HCT116 (cell line): Measurements from ENCODE around the gene JDP2. TPM values are rescaled to one million over a fixed set of nuclear protein-coding genes. Genes with fewer than 3 reads are reported as not detected.

Experiments
- ATAC-seq: fragments of 200-7000 bp; cut with Tn5 transposase; 2 replicates; pipeline ENCODE4 v1.9.1; 2020; ENCODE audit warnings: mild to moderate bottlenecking, moderate library complexity
- BruUV-seq: library from RNA; stranded (reverse); fragments of 400-500 nt; replicated peaks from 2 replicates; lab custom pipeline; 2021; lab: Mats Ljungman, UMichigan
- CTCF ChIA-PET: fragments of 300-600 bp; sonication (Branson Sonifier 250); formaldehyde crosslinking; loops from one replicate; lab custom pipeline; 2021; ENCODE audit warnings: antibody characterized with exemption; lab: Charles Lee
- POLR2A ChIA-PET: fragments of 300-600, 350-600 bp; sonication (Branson Sonifier 250); formaldehyde crosslinking; loops from one replicate; lab custom pipeline; 2021; ENCODE audit warnings: antibody characterized with exemption; lab: Charles Lee
- RAD21 ChIA-PET, 2 experiments: fragments of 300-600 bp; sonication (Branson Sonifier 250); formaldehyde crosslinking; loops; one replicate each; lab custom pipeline; 2023; ENCODE audit warnings: low total read pairs in 2 of 2; ENCODE audit not compliant: uncharacterized antibody in 2 of 2, unreplicated experiment in 2 of 2, low non-redundant PET in 1 of 2; lab: Charles Lee
- DNase-seq: peaks from one replicate; pipeline ENCODE4 v3.0.0-alpha.2; 2010; ENCODE audit warnings: low read depth, low spot score
- H2AFZ ChIP-seq: fragments of 200-600 bp; shearing (Covaris generic), sonication (generic); 2 replicates; pipeline ENCODE4 v1.6.1; 2017; ENCODE audit warnings: low read depth, mixed run types, mixed read lengths, antibody characterized with exemption, low read length; ENCODE audit not compliant: poor library complexity, severe bottlenecking
- H3K27ac ChIP-seq: 2 replicates; pipeline ENCODE4 v1.5.1; 2012; ENCODE audit warnings: low read depth, low read length
- H3K27me3 ChIP-seq: fragments of 200-600 bp; sonication (generic); 2 replicates; pipeline ENCODE4 v1.6.1; 2016; ENCODE audit warnings: mixed run types, low read length, mixed read lengths; ENCODE audit not compliant: insufficient read depth
- H3K36me3 ChIP-seq, 2 experiments: fragments of 200-500 bp in 1 of 2; fragments of 200-600 bp in 1 of 2; sonication (Bioruptor generic) in 1 of 2; sonication (generic) in 1 of 2; 2 replicates each; pipeline versions ENCODE4 v1.5.1 to v1.6.1; 2014 to 2016; ENCODE audit warnings: low read length in 2 of 2, inconsistent platforms in 1 of 2, mixed read lengths in 1 of 2, mixed run types in 1 of 2; ENCODE audit not compliant: insufficient read depth in 2 of 2, control insufficient read depth in 1 of 2
- H3K4me1 ChIP-seq, 2 experiments: fragments of 200-600 bp in 1 of 2; sonication (generic) in 1 of 2; 2 replicates each; pipeline versions ENCODE4 v1.5.1 to v1.6.1; 2012 to 2017; ENCODE audit warnings: low read length in 2 of 2, inconsistent platforms in 1 of 2, mild to moderate bottlenecking in 1 of 2, mixed read lengths in 1 of 2, mixed run types in 1 of 2, moderate library complexity in 1 of 2; ENCODE audit not compliant: insufficient read depth in 2 of 2, control insufficient read depth in 1 of 2
- H3K4me2 ChIP-seq: fragments of 200-600 bp; sonication (generic); 2 replicates; pipeline ENCODE4 v1.6.1; 2017; ENCODE audit warnings: mixed run types, low read length, mixed read lengths
- H3K4me3 ChIP-seq, 2 experiments: fragments of 200-600 bp in 1 of 2; sonication (generic) in 1 of 2; replicated peaks in 1 of 2; 2 replicates each; pipeline ENCODE4 v1.5.1; 2011 to 2016; ENCODE audit warnings: low read length in 2 of 2, control low read depth in 1 of 2, low read depth in 1 of 2, mild to moderate bottlenecking in 1 of 2, mixed read lengths in 1 of 2, mixed run types in 1 of 2
- H3K79me2 ChIP-seq: fragments of 200-600 bp; sonication (generic); 2 replicates; pipeline ENCODE4 v1.6.1; 2017; ENCODE audit warnings: mild to moderate bottlenecking, mixed run types, low read length, moderate library complexity, mixed read lengths; ENCODE audit not compliant: insufficient read depth
- H3K9ac ChIP-seq: fragments of 200-600 bp; sonication (generic); 2 replicates; pipeline ENCODE4 v1.6.1; 2016; ENCODE audit warnings: low read length, mixed read lengths
- H3K9me2 ChIP-seq: fragments of 200-600 bp; sonication (generic), shearing (Covaris generic); 2 replicates; pipeline ENCODE4 v1.6.1; 2017; ENCODE audit warnings: mixed run types, mild to moderate bottlenecking, moderate library complexity; ENCODE audit not compliant: insufficient read depth
- H3K9me3 ChIP-seq, 2 experiments: fragments of 200-500 bp in 1 of 2; fragments of 200-600 bp in 1 of 2; sonication (Bioruptor generic) in 1 of 2; sonication (generic) in 1 of 2; 2 replicates each; pipeline ENCODE4 v1.6.1; 2014 to 2017; ENCODE audit warnings: low read length in 2 of 2, mixed read lengths in 2 of 2, inconsistent platforms in 1 of 2, low read depth in 1 of 2, mild to moderate bottlenecking in 1 of 2, mixed run types in 1 of 2, moderate library complexity in 1 of 2; ENCODE audit not compliant: control insufficient read depth in 1 of 2, insufficient read depth in 1 of 2
- H4K20me1 ChIP-seq: fragments of 200-600 bp; sonication (generic), shearing (Covaris generic); 2 replicates; pipeline ENCODE4 v1.6.1; 2017; ENCODE audit warnings: mixed run types, mild to moderate bottlenecking, moderate library complexity; ENCODE audit not compliant: insufficient read depth
- CBX3 ChIP-seq: IDR thresholded peaks from 2 replicates; pipeline ENCODE4 v1.6.1; 2012; ENCODE audit warnings: low read depth
- CEBPB ChIP-seq: IDR thresholded peaks from 2 replicates; pipeline ENCODE4 v1.6.1; 2012; ENCODE audit warnings: low read depth
- CTCF ChIP-seq, 3 experiments: fragments of 200-600 bp in 1 of 3; sonication (generic) in 1 of 3; IDR thresholded peaks in 2 of 3; conservative IDR thresholded peaks in 1 of 3; 2 replicates each; pipeline ENCODE4 v1.5.1; 2012 to 2017; ENCODE audit warnings: low read depth in 2 of 3, low read length in 2 of 3, antibody characterized with exemption in 1 of 3, borderline replicate concordance in 1 of 3, control low read depth in 1 of 3, mild to moderate bottlenecking in 1 of 3, mixed read lengths in 1 of 3, mixed run types in 1 of 3, moderate library complexity in 1 of 3; ENCODE audit not compliant: insufficient read depth in 1 of 3
- EGR1 ChIP-seq: IDR thresholded peaks from 2 replicates; pipeline ENCODE4 v1.6.1; 2012; ENCODE audit warnings: low read depth
- ELF1 ChIP-seq: IDR thresholded peaks from 2 replicates; pipeline ENCODE4 v1.6.1; 2012; ENCODE audit warnings: low read depth, borderline replicate concordance
- JUND ChIP-seq: IDR thresholded peaks from 2 replicates; pipeline ENCODE4 v1.6.1; 2012
- POLR2AphosphoS5 ChIP-seq: IDR thresholded peaks from 2 replicates; pipeline ENCODE4 v1.6.1; 2011; ENCODE audit warnings: mild to moderate bottlenecking, low read depth, low read length, moderate library complexity
- RAD21 ChIP-seq: IDR thresholded peaks from 2 replicates; pipeline ENCODE4 v1.6.1; 2012; ENCODE audit warnings: low read depth, mild to moderate bottlenecking
- SIN3A ChIP-seq: IDR thresholded peaks from 2 replicates; pipeline ENCODE4 v1.6.1; 2012; ENCODE audit warnings: low read depth
- SP1 ChIP-seq: IDR thresholded peaks from 2 replicates; pipeline ENCODE4 v1.6.1; 2012; ENCODE audit warnings: low read depth
- SRF ChIP-seq: IDR thresholded peaks from 2 replicates; pipeline ENCODE4 v1.6.1; 2012; ENCODE audit warnings: low read depth
- TCF7L2 ChIP-seq: IDR thresholded peaks from 2 replicates; pipeline ENCODE4 v1.7.0; 2011; ENCODE audit warnings: borderline replicate concordance, inconsistent platforms; ENCODE audit not compliant: insufficient read depth, insufficient read length; ENCODE audit errors: extremely low read depth
- YY1 ChIP-seq: IDR thresholded peaks from 2 replicates; pipeline ENCODE4 v1.6.1; 2011; ENCODE audit warnings: low read length, low read depth, moderate library complexity, mild to moderate bottlenecking; ENCODE audit not compliant: insufficient replicate concordance; ENCODE audit errors: extremely low read depth
- ZBTB33 ChIP-seq: IDR thresholded peaks from 2 replicates; pipeline ENCODE4 v1.6.1; 2011; ENCODE audit warnings: mild to moderate bottlenecking, low read length, moderate library complexity; ENCODE audit not compliant: insufficient replicate concordance; ENCODE audit errors: extremely low read depth
- ZFX ChIP-seq: fragments of 450-650 bp; IDR thresholded peaks from 2 replicates; pipeline ENCODE4 v1.6.1; 2017
- ZNF274 ChIP-seq: fragments of 200-500 bp; sonication (Bioruptor generic); IDR thresholded peaks from 2 replicates; pipeline ENCODE4 v1.6.1; 2014; ENCODE audit warnings: mild to moderate bottlenecking, low read depth, low read length, inconsistent platforms
- intact Hi-C: fragments of 100-400 bp; cut with micrococcal nuclease; formaldehyde crosslinking; loops from 2 replicates; pipeline ENCODE4 v1.10.0; 2022
- total RNA-seq: library from RNA; stranded (reverse); gene quantifications from one replicate; pipeline ENCODE4 v1.2.1, GENCODE V29; 2021; ENCODE audit not compliant: unreplicated experiment

The JDP2 gene
- total RNA-seq, 1 experiment from 2014 or later = 25.4 TPM

GRCh38 chr14:75461755-75462349, 34.0 kb downstream of the JDP2 start:
- DNase-seq (no peak), ATAC-seq (no peak)
- intact Hi-C loops = no loop called here
- ChIA-PET CTCF (interaction anchor here (0.6 kb wide), 1 partner anchor 99 kb away, joined by 3 read pairs; no protein-coding TSS in a partner anchor), POLR2A (no interaction called here), RAD21 (no interaction called here)
- Histone ChIP-seq H4K20me1 (no peaks in the 10 kb centered on the region), H3K79me2 (no peaks in the 10 kb centered on the region), H3K9me2 (no peaks in the 10 kb centered on the region), H3K4me2 (no peak overlapping the region), H3K9me3 (no peaks in the 10 kb centered on the region), H3K27ac (no peak overlapping the region), H3K9ac (no peak overlapping the region), H3K4me3 (no peak overlapping the region), H3K4me1 (peaks cover 0 to 3% of the 10 kb centered on the region in 2 experiments; a peak in 2 of 4 replicates), H3K36me3 (no peaks in the 10 kb centered on the region), H3K27me3 (no peaks in the 10 kb centered on the region), H2AFZ (no peak overlapping the region)
- BruUV-seq = no TSS peak
- no peak for TF ChIP-seq CEBPB
- TF ChIP-seq JUND = no peak

- H3K9me2 ChIP-seq = no peaks in the 10 kb centered on the region
- no peaks in the 10 kb centered on the region; a peak in 1 of 4 replicates for H3K4me1 ChIP-seq
- RAD21 ChIA-PET = no interaction called here
- no peak for DNase-seq
- intact Hi-C loops = no loop called here
- H3K9ac ChIP-seq = no peak overlapping the region
- H3K27me3 ChIP-seq = no peaks in the 10 kb centered on the region
- no peaks in the 10 kb centered on the region for H3K9me3 ChIP-seq
- no peaks in the 10 kb centered on the region for H4K20me1 ChIP-seq
- BruUV-seq = no TSS peak
- no peaks in the 10 kb centered on the region for H3K79me2 ChIP-seq
- ATAC-seq = no peak
- H3K27ac ChIP-seq = no peak overlapping the region
- no peaks in the 10 kb centered on the region for H3K36me3 ChIP-seq
- H2AFZ ChIP-seq = no peak overlapping the region
- POLR2A ChIA-PET = no interaction called here
- H3K4me3 ChIP-seq = no peak overlapping the region
- CTCF ChIA-PET = no interaction called here
- no peak overlapping the region for H3K4me2 ChIP-seq
- TF ChIP-seq SP1 (no peak), POLR2AphosphoS5 (no peak), CTCF (IDR thresholded peaks at IDR 0.05 in 2 of 3, conservative IDR thresholded peaks at IDR 0.05 in 1 of 3; ENCODE audit: borderline replicate concordance in 1 of 3, insufficient read depth in 1 of 3, low read depth in 2 of 3, low read length in 2 of 3) (no peak), CEBPB (no peak), EGR1 (no peak), SRF (no peak), ELF1 (no peak), ZFX (no peak), ZBTB33 (no peak), CBX3 (no peak), YY1 (no peak), SIN3A (no peak), ZNF274 (no peak), RAD21 (no peak), JUND (no peak), TCF7L2 (no peak)
These were observed 36.8 kb downstream of the JDP2 start for GRCh38 chr14:75464626-75465025.
